Measurements from ENCODE around the gene ALAD. TPM values are rescaled to one million over a fixed set of nuclear protein-coding genes. Genes with fewer than 3 reads are reported as not detected.

The ALAD gene
- total and polyA plus RNA-seq, 9 of the 15 experiments (the other 6 are each of a cell fraction or from before 2014, with no cell fraction given) = 1.3 to 12.7 (median 6.8) TPM

DNA sequence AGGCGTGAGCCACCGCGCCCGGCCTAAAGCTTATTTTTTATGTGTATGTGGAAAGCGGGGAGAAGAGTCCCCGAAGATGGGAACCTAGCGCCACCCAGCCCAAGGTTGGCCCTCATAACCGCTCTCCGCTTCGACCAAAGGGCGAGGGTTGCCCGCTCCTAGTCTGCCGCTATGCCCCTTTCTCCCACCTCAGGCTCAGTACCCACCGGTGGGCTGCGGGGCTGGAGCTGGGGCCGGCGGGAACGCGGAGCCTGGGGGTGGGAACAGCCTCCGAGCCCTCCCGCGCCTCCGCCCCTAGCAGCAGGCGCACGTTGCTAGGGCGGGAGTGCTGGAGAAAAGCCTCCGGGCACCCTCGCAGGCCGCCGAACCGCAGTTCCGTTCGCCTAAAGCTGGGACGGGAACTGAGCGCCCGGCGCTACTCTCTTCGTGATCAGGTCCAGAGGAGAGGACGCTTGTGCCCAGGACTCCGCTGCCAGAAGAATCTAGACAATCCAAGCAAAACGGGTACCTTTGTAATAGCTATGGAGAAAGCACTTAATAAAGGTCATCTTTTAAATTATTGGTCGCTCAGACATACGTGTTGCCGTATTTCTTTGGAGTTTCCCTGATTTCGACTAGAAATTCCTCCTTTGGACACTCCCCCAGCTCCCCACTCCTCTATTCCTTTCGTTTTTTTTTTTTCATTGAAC lies 60.9 kb downstream of the ALAD start, which contains the start of gene WDR31 (continued):
- TF ChIP-seq COPS2 (conservative IDR thresholded peaks at IDR 0.05) = no peak
- TF ChIP-seq ZNF639 (CRISPR knock-in tag; conservative IDR thresholded peaks at IDR 0.05 in 1 of 2, IDR thresholded peaks at IDR 0.05 in 1 of 2) = no peak
- 0 out of 2 replicates have a peak, but pooled peaks have one; percentile 42 for TF ChIP-seq SPI1 (IDR thresholded peaks at IDR 0.05; ENCODE audit: borderline replicate concordance, low read depth, low read length)
- no peak for TF ChIP-seq NCOA2 (IDR thresholded peaks at IDR 0.05; ENCODE audit: partially characterized antibody in 2 of 2)
- peak; percentile 86; the same call in 1 of the 2 replicates for TF ChIP-seq SIN3B (IDR thresholded peaks at IDR 0.05; ENCODE audit: low read depth)
- TF ChIP-seq E2F3 (CRISPR knock-in tag; IDR thresholded peaks at IDR 0.05) = peak; percentile 59; the same call in 1 of the 2 replicates
- TF ChIP-seq ZNF785 (CRISPR knock-in tag; IDR thresholded peaks at IDR 0.05) = no peak
- TF ChIP-seq CEBPG (CRISPR knock-in tag; IDR thresholded peaks at IDR 0.05) = no peak
- TF ChIP-seq CEBPG (tag; conservative IDR thresholded peaks at IDR 0.05 in 1 of 2, IDR thresholded peaks at IDR 0.05 in 1 of 2) = no peak
- no peak for TF ChIP-seq ZNF583 (CRISPR knock-in tag; IDR thresholded peaks at IDR 0.05)
- no peak for TF ChIP-seq ZNF57 (CRISPR knock-in tag; IDR thresholded peaks at IDR 0.05)
- TF ChIP-seq ELK1 (CRISPR knock-in tag; IDR thresholded peaks at IDR 0.05) = no peak
- peak; percentile 56 to 65 for TF ChIP-seq NRF1 (conservative IDR thresholded peaks at IDR 0.05 in 1 of 2, IDR thresholded peaks at IDR 0.05 in 1 of 2)
- 0 out of 2 replicates have a peak, but pooled peaks have one; percentile 34 for TF ChIP-seq RUNX1 (IDR thresholded peaks at IDR 0.05; ENCODE audit: low read depth)
- TF ChIP-seq, protein P1, sequence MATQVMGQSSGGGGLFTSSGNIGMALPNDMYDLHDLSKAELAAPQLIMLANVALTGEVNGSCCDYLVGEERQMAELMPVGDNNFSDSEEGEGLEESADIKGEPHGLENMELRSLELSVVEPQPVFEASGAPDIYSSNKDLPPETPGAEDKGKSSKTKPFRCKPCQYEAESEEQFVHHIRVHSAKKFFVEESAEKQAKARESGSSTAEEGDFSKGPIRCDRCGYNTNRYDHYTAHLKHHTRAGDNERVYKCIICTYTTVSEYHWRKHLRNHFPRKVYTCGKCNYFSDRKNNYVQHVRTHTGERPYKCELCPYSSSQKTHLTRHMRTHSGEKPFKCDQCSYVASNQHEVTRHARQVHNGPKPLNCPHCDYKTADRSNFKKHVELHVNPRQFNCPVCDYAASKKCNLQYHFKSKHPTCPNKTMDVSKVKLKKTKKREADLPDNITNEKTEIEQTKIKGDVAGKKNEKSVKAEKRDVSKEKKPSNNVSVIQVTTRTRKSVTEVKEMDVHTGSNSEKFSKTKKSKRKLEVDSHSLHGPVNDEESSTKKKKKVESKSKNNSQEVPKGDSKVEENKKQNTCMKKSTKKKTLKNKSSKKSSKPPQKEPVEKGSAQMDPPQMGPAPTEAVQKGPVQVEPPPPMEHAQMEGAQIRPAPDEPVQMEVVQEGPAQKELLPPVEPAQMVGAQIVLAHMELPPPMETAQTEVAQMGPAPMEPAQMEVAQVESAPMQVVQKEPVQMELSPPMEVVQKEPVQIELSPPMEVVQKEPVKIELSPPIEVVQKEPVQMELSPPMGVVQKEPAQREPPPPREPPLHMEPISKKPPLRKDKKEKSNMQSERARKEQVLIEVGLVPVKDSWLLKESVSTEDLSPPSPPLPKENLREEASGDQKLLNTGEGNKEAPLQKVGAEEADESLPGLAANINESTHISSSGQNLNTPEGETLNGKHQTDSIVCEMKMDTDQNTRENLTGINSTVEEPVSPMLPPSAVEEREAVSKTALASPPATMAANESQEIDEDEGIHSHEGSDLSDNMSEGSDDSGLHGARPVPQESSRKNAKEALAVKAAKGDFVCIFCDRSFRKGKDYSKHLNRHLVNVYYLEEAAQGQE (IDR thresholded peaks at IDR 0.05; ENCODE audit: borderline replicate concordance) = no peak
- TF ChIP-seq, protein P1 (CRISPR knock-in tag; IDR thresholded peaks at IDR 0.05; ENCODE audit: low read depth) = no peak
- TF ChIP-seq CREM (IDR thresholded peaks at IDR 0.05; ENCODE audit: low read depth) = peak; percentile 79
- no peak for TF ChIP-seq ELF4 (CRISPR knock-in tag; IDR thresholded peaks at IDR 0.05)
- no peak for TF ChIP-seq PHB (CRISPR knock-in tag; IDR thresholded peaks at IDR 0.05)
